Ovary (tissue), 3 donors: Measurements from ENCODE around the gene IQSEC3.
"Not testable (repeated sequence)": the region's sequence is repeated elsewhere in the genome, so short reads cannot be mapped to it uniquely, and the experiment has no call there.

Source experiments
- CTCF ChIP-seq, 3 donors: fragments of 450-650 bp in 2 of 3; fragments of 200-600 bp in 1 of 3; IDR thresholded peaks; one replicate each; pipeline versions ENCODE4 v1.5.1 to v1.8.0; 2016 to 2022; ENCODE audit warnings: antibody characterized with exemption in 3 of 3, mild to moderate bottlenecking in 1 of 3
- POLR2A ChIP-seq: fragments of 450-650 bp; IDR thresholded peaks from one replicate; pipeline ENCODE4 v1.6.1; 2017; ENCODE audit warnings: antibody characterized with exemption, mild to moderate bottlenecking, moderate library complexity
- donor health status: DM: no; HTN: no; CAD: no.

- not testable (repeated sequence) for TF ChIP-seq CTCF (IDR thresholded peaks at IDR 0.05); POLR2A
These were observed 121.7 kb downstream of the IQSEC3 start for GRCh38 chr12:187986-188909.
